ENCODE results near the gene RNF121. TPM values are rescaled to one million over a fixed set of nuclear protein-coding genes. Genes with fewer than 3 reads are reported as not detected.
A peak's percentile ranks its signal among the peaks of the same experiment; 100 is the strongest.

RNF121 gene
- total RNA-seq, 1 donor from 2014 or later: 59.6 TPM

DNA sequence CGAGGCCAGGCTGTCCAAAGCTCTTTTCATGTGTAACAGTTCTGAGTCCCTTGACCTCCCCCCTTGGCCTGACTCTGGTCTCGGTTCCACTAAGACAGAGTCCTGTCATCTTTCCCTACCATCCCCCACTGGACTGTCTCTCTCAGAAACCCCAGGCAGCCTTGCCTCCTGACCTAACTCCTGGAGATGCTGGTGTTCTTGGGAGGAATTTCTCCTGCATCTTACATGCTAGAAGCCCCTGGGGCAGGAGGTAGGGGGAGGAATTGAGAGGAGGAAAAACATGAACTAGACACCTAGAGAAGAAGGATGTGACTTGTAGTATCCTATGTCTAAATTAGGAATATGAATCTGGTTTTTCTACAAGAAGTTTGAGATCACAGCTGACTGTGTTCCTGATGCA lies 69.2 kb downstream of the RNF121 start:
- peaks cover 6% of the 10 kb centered on the region for H3K36me3 Mint-ChIP-seq (ENCODE audit: insufficient read depth)
- no peaks in the 10 kb centered on the region for H3K9me3 Mint-ChIP-seq (ENCODE audit: low read depth)

DNA sequence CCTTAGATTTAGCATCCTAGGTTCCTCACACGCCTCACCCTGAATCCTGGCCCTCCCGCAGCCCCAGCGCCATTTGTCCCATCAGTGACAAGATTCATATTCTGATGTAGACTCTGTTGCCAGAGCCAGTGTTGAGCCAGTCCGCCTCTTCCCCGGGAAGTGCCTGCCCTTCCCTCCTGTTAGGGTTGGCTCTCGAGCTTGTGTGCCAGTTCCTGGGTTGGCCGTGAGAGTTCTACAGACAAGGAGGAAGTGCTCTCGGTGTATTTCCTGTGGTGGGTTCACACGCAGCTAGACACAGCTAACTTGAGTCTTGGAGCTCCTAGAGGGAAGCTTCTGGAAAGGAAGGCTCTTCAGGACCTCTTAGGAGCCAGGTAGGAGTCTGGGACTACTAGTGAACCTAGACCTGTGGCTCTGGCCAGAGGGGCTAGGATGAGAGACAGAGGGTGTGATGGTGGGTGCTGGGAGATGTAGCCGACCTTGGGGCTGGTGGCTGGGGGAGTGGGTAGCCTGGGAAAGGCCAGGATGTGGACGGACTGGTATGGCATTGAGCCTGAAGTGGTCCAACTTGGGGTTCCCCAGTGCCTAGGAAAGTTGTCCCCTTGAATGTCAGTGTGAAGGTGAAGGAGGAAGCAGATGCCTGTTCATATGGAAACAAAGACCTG lies 69.9 kb downstream of the RNF121 start, which contains the start of gene IL18BP:
Gene IL18BP, plus strand, starts transcription at position 261 of the 662 bp plus-strand sequence. CDS start 1,076 bp downstream, outside the sequence.
- TF ChIP-seq, protein P1, sequence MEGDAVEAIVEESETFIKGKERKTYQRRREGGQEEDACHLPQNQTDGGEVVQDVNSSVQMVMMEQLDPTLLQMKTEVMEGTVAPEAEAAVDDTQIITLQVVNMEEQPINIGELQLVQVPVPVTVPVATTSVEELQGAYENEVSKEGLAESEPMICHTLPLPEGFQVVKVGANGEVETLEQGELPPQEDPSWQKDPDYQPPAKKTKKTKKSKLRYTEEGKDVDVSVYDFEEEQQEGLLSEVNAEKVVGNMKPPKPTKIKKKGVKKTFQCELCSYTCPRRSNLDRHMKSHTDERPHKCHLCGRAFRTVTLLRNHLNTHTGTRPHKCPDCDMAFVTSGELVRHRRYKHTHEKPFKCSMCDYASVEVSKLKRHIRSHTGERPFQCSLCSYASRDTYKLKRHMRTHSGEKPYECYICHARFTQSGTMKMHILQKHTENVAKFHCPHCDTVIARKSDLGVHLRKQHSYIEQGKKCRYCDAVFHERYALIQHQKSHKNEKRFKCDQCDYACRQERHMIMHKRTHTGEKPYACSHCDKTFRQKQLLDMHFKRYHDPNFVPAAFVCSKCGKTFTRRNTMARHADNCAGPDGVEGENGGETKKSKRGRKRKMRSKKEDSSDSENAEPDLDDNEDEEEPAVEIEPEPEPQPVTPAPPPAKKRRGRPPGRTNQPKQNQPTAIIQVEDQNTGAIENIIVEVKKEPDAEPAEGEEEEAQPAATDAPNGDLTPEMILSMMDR (IDR thresholded peaks at IDR 0.05; ENCODE audit: unreplicated experiment): no peak
- H3K4me3 Mint-ChIP-seq (ENCODE audit: low read depth): no peak within 1 kb of the TSS
- H3K4me1 Mint-ChIP-seq (ENCODE audit: low read depth): no peaks in the 10 kb centered on the region
- H3K27ac Mint-ChIP-seq: no peak within 1 kb of the TSS
- H3K27me3 Mint-ChIP-seq: no peaks in the 10 kb centered on the region
- peaks cover 3% of the 10 kb centered on the region for H3K36me3 Mint-ChIP-seq (ENCODE audit: insufficient read depth)
- H3K9me3 Mint-ChIP-seq (ENCODE audit: low read depth): no peaks in the 10 kb centered on the region
- DNase-seq (ENCODE audit: low spot score, unreplicated experiment): no peak

More for the DNA sequence above, 69.2 kb downstream of the RNF121 start:
- Mint-ChIP-seq H3K27me3 (no peaks in the 10 kb centered on the region), H3K4me1 (ENCODE audit: low read depth) (no peaks in the 10 kb centered on the region), H3K4me3 (ENCODE audit: low read depth) (no peak overlapping the region), H3K27ac (no peak overlapping the region)
- no peak for DNase-seq (ENCODE audit: low spot score, unreplicated experiment)
- TF ChIP-seq, protein P1 (IDR thresholded peaks at IDR 0.05; ENCODE audit: unreplicated experiment): no peak

DNA sequence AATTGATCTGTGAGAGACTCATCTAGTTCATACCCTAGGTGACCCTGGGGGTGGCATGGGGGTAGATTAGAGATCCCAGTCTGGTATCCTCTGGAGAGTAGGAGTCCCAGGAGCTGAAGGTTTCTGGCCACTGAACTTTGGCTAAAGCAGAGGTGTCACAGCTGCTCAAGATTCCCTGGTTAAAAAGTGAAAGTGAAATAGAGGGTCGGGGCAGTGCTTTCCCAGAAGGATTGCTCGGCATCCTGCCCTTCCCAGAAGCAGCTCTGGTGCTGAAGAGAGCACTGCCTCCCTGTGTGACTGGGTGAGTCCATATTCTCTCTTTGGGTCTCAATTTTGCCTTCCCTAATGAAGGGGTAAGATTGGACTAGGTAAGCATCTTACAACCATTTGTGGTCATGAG lies 70.5 kb downstream of the RNF121 start:
- no peaks in the 10 kb centered on the region for H3K4me1 Mint-ChIP-seq (ENCODE audit: low read depth)
- no peaks in the 10 kb centered on the region for H3K9me3 Mint-ChIP-seq (ENCODE audit: low read depth)
- TF ChIP-seq, protein P1 (IDR thresholded peaks at IDR 0.05; ENCODE audit: unreplicated experiment): no peak
- DNase-seq (ENCODE audit: low spot score, unreplicated experiment): no peak
- H3K27me3 Mint-ChIP-seq: no peaks in the 10 kb centered on the region
- H3K4me3 Mint-ChIP-seq (ENCODE audit: low read depth): no peak overlapping the region
- peaks cover 3% of the 10 kb centered on the region for H3K36me3 Mint-ChIP-seq (ENCODE audit: insufficient read depth)
- H3K27ac Mint-ChIP-seq: no peak overlapping the region

DNA sequence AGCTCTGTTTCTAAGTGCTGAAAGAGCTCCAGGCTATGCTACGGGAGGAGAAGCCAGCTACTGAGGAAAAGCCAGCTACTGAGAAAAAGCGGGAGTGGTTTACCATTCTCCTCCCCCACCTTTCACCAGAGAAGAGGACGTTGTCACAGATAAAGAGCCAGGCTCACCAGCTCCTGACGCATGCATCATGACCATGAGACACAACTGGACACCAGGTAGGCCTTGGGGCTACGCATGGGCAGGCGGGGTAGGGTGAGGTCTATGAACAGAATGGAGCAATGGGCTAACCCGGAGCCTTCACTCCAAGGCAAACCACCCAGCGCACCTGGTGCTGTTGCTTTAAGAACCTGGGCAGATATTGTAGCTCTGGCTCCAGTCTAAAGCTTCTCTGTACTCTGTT lies 71.0 kb downstream of the RNF121 start:
- Mint-ChIP-seq H3K4me1 (ENCODE audit: low read depth) (no peaks in the 10 kb centered on the region), H3K9me3 (ENCODE audit: low read depth) (no peaks in the 10 kb centered on the region), H3K4me3 (ENCODE audit: low read depth) (no peak overlapping the region), H3K27me3 (no peaks in the 10 kb centered on the region), H3K27ac (no peak overlapping the region), H3K36me3 (ENCODE audit: insufficient read depth) (peaks cover 3% of the 10 kb centered on the region)
- TF ChIP-seq, protein P1 (IDR thresholded peaks at IDR 0.05; ENCODE audit: unreplicated experiment): no peak
- no peak for DNase-seq (ENCODE audit: low spot score, unreplicated experiment)

DNA sequence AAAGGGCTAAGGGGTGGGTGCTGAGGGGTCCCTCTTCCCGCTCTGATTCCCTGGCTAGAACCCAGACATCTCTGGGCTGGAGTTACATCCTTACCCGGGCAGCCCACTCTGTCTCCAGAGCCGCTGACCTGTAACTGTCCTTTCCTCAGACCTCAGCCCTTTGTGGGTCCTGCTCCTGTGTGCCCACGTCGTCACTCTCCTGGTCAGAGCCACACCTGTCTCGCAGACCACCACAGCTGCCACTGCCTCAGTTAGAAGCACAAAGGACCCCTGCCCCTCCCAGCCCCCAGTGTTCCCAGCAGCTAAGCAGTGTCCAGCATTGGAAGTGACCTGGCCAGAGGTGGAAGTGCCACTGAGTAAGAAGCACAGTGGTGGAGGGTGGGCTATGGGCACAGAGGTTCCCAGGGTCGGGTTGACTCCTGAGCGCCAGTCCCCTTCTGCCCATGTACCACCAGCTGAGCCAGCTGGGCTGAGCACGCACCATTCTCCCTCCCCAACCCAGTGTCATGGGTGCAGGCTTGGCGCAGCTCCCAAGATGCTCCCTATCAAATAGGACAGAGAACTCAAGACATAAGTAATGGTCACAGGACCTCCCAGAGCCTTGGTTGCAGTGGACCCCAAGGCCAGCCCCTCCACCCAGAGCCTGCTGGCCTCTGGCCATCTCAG lies 71.5 kb downstream of the RNF121 start:
- Mint-ChIP-seq H3K9me3 (ENCODE audit: low read depth) (no peaks in the 10 kb centered on the region), H3K4me3 (ENCODE audit: low read depth) (no peak overlapping the region), H3K27ac (peak overlapping the region; percentile 84), H3K27me3 (no peaks in the 10 kb centered on the region), H3K4me1 (ENCODE audit: low read depth) (no peaks in the 10 kb centered on the region), H3K36me3 (ENCODE audit: insufficient read depth) (peaks cover 3% of the 10 kb centered on the region)
- no peak for DNase-seq (ENCODE audit: low spot score, unreplicated experiment)
- TF ChIP-seq, protein P1 (IDR thresholded peaks at IDR 0.05; ENCODE audit: unreplicated experiment): no peak
